Natural killer cell (primary cell): ENCODE measurements around the gene ENAH. TPM values are rescaled to one million over a fixed set of nuclear protein-coding genes. Genes with fewer than 3 reads are reported as not detected.

Experiments used
- ATAC-seq, 3 donors: fragments of 150-1000 bp in 2 of 3; fragments of 200-7000 bp in 1 of 3; cut with Tn5 transposase; 1 replicate in 1 of 3; 2 replicates in 2 of 3; pipeline ENCODE4 v1.10.0; 2021; ENCODE audit warnings: mild to moderate bottlenecking in 2 of 3, moderate library complexity in 2 of 3
- DNase-seq, 2 donors: peaks; one replicate each; pipeline versions ENCODE4 v3.0.0 to v3.0.0-alpha.2; 2013 to 2021; ENCODE audit warnings: mixed read lengths in 1 of 2
- H3K27ac ChIP-seq: one replicate; pipeline ENCODE4 v1.5.1; 2013; ENCODE audit warnings: mild to moderate bottlenecking, low read length
- H3K27me3 ChIP-seq: one replicate; pipeline ENCODE4 v1.6.1; 2013; ENCODE audit warnings: low read length; ENCODE audit not compliant: control insufficient read depth, insufficient read depth
- H3K36me3 ChIP-seq: one replicate; pipeline ENCODE4 v1.6.1; 2013; ENCODE audit warnings: low read length; ENCODE audit not compliant: control insufficient read depth, insufficient read depth
- H3K4me1 ChIP-seq: one replicate; pipeline ENCODE4 v1.6.1; 2013; ENCODE audit warnings: low read length; ENCODE audit not compliant: control insufficient read depth, insufficient read depth
- H3K4me3 ChIP-seq: one replicate; pipeline ENCODE4 v1.5.1; 2013; ENCODE audit warnings: low read length
- H3K9me3 ChIP-seq: one replicate; pipeline ENCODE4 v1.6.1; 2013; ENCODE audit warnings: low read length; ENCODE audit not compliant: control insufficient read depth, insufficient read depth
- H3K27ac Mint-ChIP-seq, 2 donors: one replicate each; pipeline ENCODE4 v1.8.0; 2022; ENCODE audit warnings: mild to moderate bottlenecking in 2 of 2, mixed read lengths in 2 of 2, moderate library complexity in 1 of 2
- H3K27me3 Mint-ChIP-seq, 2 donors: one replicate each; pipeline ENCODE4 v1.8.0; 2022; ENCODE audit warnings: low read depth in 2 of 2, mixed read lengths in 2 of 2
- H3K36me3 Mint-ChIP-seq: one replicate; pipeline ENCODE4 v1.8.0; 2022; ENCODE audit warnings: mixed read lengths
- H3K4me1 Mint-ChIP-seq, 2 donors: one replicate each; pipeline ENCODE4 v1.8.0; 2022; ENCODE audit warnings: mixed read lengths in 2 of 2
- H3K4me3 Mint-ChIP-seq: one replicate; pipeline ENCODE4 v1.8.0; 2022; ENCODE audit warnings: mild to moderate bottlenecking, moderate library complexity, mixed read lengths
- H3K9me3 Mint-ChIP-seq, 2 donors: one replicate each; pipeline ENCODE4 v1.8.0; 2022; ENCODE audit warnings: mixed read lengths in 2 of 2
- WGBS: methylation state at CpG from one replicate; pipeline ENCODE4 v1.1.7; 2013; ENCODE audit warnings: missing lambda C conversion rate; ENCODE audit not compliant: insufficient coverage; 5-methylcytosine and 5-hydroxymethylcytosine counted together
- intact Hi-C: fragments of 100-400 bp; cut with micrococcal nuclease; formaldehyde crosslinking; loops from one replicate; pipeline ENCODE4 v1.14.2; 2022
- total RNA-seq, 4 donors: library from RNA; stranded (reverse); fragments of 120-200 nt in 1 of 4; gene quantifications; one replicate each; pipeline versions ENCODE4 v1.2.3 to v1.2.4, GENCODE V29; 2013 to 2022
- TF ChIP-seq, protein P1 (sequence below): fragments of 200-600 bp; IDR thresholded peaks from one replicate; pipeline ENCODE4 v1.8.0; 2022; ENCODE audit warnings: antibody characterized with exemption

The ENAH gene
- total RNA-seq, 3 donors from 2014 or later (not counting 1 experiment from before 2014, with no cell fraction given) = not detected

GRCh38 chr1:225561675-225562074, 91.2 kb downstream of the ENAH start:
- Mint-ChIP-seq H3K27me3 (peaks cover 3 to 12% of the 10 kb centered on the region in 2 donors), H3K4me1 (no peaks in the 10 kb centered on the region), H3K9me3 (no peaks in the 10 kb centered on the region), H3K36me3 (no peaks in the 10 kb centered on the region), H3K27ac (no peak overlapping the region), H3K4me3 (no peak overlapping the region)
- Histone ChIP-seq H3K4me3 (no peak overlapping the region), H3K4me1 (no peaks in the 10 kb centered on the region), H3K27ac (no peak overlapping the region), H3K9me3 (no peaks in the 10 kb centered on the region), H3K36me3 (no peaks in the 10 kb centered on the region), H3K27me3 (peaks cover 2% of the 10 kb centered on the region)
- ATAC-seq (no peak), DNase-seq (no peak)
- TF ChIP-seq, protein P1, sequence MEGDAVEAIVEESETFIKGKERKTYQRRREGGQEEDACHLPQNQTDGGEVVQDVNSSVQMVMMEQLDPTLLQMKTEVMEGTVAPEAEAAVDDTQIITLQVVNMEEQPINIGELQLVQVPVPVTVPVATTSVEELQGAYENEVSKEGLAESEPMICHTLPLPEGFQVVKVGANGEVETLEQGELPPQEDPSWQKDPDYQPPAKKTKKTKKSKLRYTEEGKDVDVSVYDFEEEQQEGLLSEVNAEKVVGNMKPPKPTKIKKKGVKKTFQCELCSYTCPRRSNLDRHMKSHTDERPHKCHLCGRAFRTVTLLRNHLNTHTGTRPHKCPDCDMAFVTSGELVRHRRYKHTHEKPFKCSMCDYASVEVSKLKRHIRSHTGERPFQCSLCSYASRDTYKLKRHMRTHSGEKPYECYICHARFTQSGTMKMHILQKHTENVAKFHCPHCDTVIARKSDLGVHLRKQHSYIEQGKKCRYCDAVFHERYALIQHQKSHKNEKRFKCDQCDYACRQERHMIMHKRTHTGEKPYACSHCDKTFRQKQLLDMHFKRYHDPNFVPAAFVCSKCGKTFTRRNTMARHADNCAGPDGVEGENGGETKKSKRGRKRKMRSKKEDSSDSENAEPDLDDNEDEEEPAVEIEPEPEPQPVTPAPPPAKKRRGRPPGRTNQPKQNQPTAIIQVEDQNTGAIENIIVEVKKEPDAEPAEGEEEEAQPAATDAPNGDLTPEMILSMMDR = no peak
- intact Hi-C loops = no loop called here
- 86% methylated on average over 5 of the region's 5 CpGs for WGBS

DNA sequence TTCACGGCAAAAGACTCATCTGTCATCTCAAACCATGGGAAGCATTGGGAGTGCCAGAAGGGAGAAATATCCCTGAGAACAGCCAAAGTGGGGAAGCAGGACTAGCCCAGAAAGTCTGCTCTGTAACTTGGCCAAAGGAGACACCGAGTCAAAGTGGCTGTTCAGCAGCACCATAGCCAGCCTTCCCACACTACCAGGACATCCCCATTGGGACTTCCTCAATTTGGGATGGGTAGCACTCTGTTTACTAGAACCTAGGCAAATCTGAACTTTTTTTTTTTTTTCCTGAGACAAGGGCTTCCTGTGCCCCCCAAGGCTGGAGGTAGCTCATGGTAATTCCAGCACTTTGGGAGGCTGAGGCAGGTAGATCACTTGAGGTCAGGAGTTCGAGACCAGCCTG, 93.0 kb downstream of the ENAH start:
- H3K36me3 Mint-ChIP-seq = no peaks in the 10 kb centered on the region
- H3K27ac Mint-ChIP-seq = no peak overlapping the region
- peaks cover 2% of the 10 kb centered on the region for H3K27me3 ChIP-seq
- H3K27me3 Mint-ChIP-seq = peaks cover 0 to 16% of the 10 kb centered on the region in 2 donors
- no peak for DNase-seq
- H3K4me3 Mint-ChIP-seq = no peak overlapping the region
- no peaks in the 10 kb centered on the region for H3K36me3 ChIP-seq
- H3K9me3 Mint-ChIP-seq = no peaks in the 10 kb centered on the region
- no peak overlapping the region for H3K27ac ChIP-seq
- no peak overlapping the region for H3K4me3 ChIP-seq
- intact Hi-C loops = loop anchor here (10.0 kb wide), 1 partner anchor 415 kb away; no protein-coding TSS in a partner anchor
- no peak for ATAC-seq
- no peaks in the 10 kb centered on the region for H3K4me1 ChIP-seq
- TF ChIP-seq, protein P1 = no peak
- H3K4me1 Mint-ChIP-seq = no peaks in the 10 kb centered on the region
- 94% methylated on average over 2 of the region's 3 CpGs for WGBS
- H3K9me3 ChIP-seq = no peaks in the 10 kb centered on the region

GRCh38 chr1:225559326-225559725, 93.6 kb downstream of the ENAH start:
- Mint-ChIP-seq H3K4me1 (no peaks in the 10 kb centered on the region), H3K4me3 (no peak overlapping the region), H3K36me3 (no peaks in the 10 kb centered on the region), H3K27me3 (peaks cover 0 to 16% of the 10 kb centered on the region in 2 donors), H3K27ac (no peak overlapping the region), H3K9me3 (no peaks in the 10 kb centered on the region)
- WGBS = 94% methylated on average over 1 of the region's 2 CpGs
- Histone ChIP-seq H3K27ac (no peak overlapping the region), H3K9me3 (no peaks in the 10 kb centered on the region), H3K27me3 (peaks cover 2% of the 10 kb centered on the region), H3K4me1 (no peaks in the 10 kb centered on the region), H3K36me3 (no peaks in the 10 kb centered on the region), H3K4me3 (no peak overlapping the region)
- DNase-seq (no peak), ATAC-seq (no peak)
- TF ChIP-seq, protein P1 = no peak
- intact Hi-C loops = loop anchor here (10.0 kb wide), 1 partner anchor 415 kb away; no protein-coding TSS in a partner anchor

GRCh38 chr1:225556694-225557093, 96.2 kb downstream of the ENAH start:
- no peaks in the 10 kb centered on the region for H3K9me3 Mint-ChIP-seq
- H3K4me3 Mint-ChIP-seq = no peak overlapping the region
- H3K36me3 Mint-ChIP-seq = no peaks in the 10 kb centered on the region
- H3K9me3 ChIP-seq = no peaks in the 10 kb centered on the region
- intact Hi-C loops = loop anchor here (10.0 kb wide), 1 partner anchor 418 kb away; no protein-coding TSS in a partner anchor
- H3K27me3 Mint-ChIP-seq = peaks cover 1 to 19% of the 10 kb centered on the region in 2 donors
- peaks cover 2% of the 10 kb centered on the region for H3K27me3 ChIP-seq
- no peaks in the 10 kb centered on the region for H3K36me3 ChIP-seq
- TF ChIP-seq, protein P1 = no peak
- H3K27ac ChIP-seq = no peak overlapping the region
- ATAC-seq (no peak), DNase-seq (no peak)
- no peak overlapping the region for H3K4me3 ChIP-seq
- 83% methylated on average over 1 of the region's 1 CpG for WGBS
- no peaks in the 10 kb centered on the region for H3K4me1 ChIP-seq
- H3K27ac Mint-ChIP-seq = no peak overlapping the region
- no peaks in the 10 kb centered on the region for H3K4me1 Mint-ChIP-seq
